Measurements from ENCODE around the gene AKAP13.
"Not testable (repeated sequence)": the region's sequence is repeated elsewhere in the genome, so short reads cannot be mapped to it uniquely, and the experiment has no call there.

AKAP13 gene

DNA sequence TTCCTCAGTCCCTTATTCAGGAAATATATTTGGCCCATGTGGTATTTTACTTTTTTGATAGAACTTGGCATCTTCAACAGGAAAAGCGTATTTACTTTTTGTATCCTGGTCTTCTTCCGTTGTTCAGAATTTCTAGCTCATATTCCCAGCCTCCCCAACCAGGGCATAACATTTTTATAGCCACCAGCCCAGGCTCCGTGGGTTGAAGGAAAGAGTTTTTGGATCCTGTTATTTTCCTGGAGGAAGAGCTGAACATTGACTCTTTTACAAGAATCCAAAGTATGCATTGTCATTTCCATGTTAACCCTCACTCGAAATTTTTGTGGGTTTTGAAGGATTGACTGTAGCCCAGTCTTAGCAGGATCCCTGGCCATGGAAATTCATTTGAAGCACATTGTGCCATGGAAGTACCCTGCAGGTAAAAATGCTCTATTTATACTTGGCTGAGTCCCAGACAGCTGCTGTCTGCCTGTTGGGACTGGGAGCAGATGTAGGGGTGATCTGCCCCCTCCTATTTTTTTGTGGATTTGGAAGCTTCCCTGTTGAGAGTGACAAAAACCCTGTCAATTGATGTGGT, 98.8 kb downstream of the AKAP13 start:
- no peak for DNase-seq (ENCODE audit: low read depth)

DNA sequence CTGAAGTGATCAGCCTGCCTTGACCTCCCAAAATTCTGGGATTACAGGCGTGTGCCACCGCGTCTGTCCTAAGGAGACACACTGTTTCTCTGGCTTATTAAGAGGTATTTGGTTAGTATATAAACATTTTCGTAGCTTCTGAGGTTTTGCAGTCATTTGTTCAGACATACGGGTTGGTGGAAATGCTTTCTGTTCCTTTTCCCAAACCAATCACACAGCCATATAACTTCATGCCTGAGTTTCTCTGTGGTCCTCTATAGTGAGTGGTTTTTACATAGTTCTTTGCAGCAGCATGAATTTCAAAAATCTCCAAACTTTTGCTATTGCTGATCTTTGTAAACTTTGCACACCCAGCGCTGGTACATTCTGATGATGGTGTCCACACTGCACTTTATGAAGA, 100.5 kb downstream of the AKAP13 start:
- no peak for DNase-seq (ENCODE audit: low read depth)

DNA sequence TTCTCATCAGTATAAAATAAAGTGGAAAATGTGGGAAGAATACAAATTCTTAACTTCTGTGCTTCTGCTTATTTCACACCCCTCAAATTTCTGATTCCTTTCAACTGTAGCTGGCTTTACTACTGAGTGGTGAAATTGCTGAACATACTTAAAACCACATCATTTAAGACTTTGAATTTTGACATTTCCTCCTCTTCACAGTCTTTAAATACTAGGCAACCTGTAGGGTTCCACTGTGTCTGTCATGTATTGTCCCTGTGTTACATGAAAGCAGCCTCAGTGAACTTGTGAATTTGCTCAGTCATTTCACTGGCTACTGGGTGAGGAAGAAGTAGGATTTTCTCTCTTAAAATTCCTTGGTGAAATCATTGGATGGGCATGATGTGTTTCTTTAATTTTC, 101.1 kb downstream of the AKAP13 start:
- not testable (repeated sequence) for DNase-seq (ENCODE audit: low read depth)

DNA sequence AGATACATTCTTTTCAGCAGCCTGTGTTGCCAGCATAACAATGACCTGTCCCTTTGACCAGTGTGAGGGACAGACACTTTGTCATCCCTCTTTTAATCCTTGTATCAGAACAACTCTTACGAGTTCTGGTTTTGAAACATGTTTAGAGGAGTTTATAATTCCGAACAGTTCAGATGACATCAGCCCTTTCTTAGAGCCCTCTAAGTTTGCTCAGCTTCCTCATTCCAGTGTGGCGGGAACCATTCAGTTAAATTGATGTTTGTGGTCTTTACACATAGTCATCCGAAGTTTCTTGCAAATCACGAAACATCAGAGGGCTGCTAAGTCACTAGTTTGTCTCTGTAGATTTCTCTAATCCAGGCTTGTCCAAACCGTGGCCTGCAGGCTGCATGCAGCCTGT, 102.5 kb downstream of the AKAP13 start:
- DNase-seq (ENCODE audit: low read depth): no peak

DNA sequence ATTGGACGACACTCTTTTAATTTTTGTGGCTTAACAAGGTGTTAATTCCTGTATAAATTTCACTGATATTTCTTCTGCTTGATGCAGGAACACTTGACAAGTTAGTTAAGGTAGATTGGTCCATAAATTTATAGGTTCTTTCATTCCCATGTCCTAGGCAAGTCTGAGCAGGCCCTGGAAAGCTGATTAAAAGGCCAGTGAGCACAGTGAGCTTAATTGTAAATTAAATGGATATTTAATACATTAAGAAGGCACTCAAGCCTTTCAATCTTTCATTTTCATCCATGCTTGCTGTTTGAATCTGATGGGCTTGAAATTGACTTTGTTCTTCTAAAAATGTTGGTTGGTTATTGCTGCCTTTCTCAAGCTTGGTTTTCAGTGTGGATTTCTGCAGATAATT, 103.6 kb downstream of the AKAP13 start:
- DNase-seq (ENCODE audit: low read depth): not testable (repeated sequence)

DNA sequence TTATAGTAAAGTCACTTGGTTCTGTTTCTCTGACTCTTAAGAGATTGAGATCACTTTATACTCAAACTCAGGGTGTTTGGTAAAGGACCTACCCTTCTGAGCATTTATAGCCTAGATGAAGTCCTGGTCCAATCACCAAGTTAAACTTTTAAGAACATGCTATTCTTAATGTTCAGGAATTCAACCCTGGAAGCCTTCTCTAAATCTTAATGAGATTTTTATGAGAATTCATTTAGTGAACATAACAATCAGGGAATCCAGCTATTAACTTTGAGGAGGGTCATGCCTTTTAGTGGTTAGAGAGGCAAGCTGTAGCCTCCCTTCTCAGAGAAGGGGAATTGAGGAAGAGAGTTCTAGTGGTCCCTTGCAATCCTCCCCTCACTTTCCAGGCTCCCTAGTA, 104.5 kb downstream of the AKAP13 start:
- DNase-seq (ENCODE audit: low read depth): not testable (repeated sequence)

DNA sequence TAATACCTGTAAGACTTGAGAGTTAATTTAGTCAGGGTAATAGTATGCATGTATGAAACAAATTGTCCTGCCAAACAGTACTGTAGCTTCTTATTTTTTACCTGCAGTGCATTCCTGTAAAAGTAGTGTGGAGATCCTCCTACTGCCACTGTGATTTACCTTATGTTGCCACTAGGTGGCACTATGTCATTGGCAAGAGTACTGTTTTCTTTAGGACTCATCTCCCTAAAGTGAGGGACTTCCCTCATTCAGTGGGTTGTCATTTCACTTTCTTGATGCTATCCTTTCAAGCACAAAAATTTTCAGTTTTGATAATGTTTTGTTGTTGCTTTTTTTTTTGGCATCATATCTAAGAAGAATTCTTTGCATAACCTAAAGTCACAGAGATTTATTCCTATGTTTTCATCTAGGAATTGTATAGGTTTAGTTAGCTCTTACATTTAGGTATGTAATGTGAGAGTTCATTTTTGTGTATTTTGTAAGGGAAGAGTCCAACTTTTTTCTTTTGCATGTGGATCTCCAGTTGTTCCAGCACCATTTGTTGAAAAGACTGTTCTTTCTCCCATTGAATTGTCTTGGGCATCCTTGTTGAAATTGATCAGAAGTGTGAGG, 105.7 kb downstream of the AKAP13 start:
- peak; percentile 65 for DNase-seq (ENCODE audit: low read depth)

DNA sequence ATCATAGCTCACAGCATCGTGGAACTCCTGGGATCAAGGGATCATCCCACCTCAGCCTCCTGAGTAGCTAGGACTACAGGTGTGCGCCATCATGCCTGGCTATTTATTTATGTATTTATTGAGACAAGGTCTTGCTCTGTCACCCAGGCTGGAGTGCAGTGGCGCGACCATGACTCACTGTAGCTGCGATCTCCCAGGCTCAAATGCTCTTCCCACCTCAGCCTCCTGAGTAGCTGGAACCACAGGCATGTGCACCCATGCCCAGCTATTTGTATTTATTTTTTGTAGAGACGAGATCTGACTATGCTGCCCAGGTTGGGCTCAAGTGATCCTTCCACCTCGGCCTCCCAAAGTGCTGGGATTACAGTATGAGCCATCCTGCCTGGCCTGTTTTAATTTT, 107.4 kb downstream of the AKAP13 start:
- not testable (repeated sequence) for DNase-seq (ENCODE audit: low read depth)

DNA sequence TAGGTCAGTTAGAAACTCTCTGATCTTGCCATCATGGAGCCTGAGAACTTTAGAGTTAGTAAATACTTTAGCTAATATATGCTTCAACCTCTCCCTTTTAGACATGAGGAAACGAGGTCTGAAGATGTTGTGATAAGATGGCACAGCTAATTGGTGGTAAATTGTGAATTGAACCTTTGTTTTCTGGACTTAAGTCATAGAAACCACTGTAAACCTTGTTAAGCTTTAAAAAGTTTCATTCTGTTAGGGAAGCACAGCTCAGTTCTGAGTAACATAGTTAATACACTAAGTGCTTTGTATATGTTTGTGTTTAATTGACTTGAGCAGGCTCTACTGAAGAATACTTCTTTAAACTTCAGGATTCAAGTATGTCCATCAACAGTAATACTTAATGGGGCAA, 108.6 kb downstream of the AKAP13 start:
- DNase-seq (ENCODE audit: low read depth): no peak

DNA sequence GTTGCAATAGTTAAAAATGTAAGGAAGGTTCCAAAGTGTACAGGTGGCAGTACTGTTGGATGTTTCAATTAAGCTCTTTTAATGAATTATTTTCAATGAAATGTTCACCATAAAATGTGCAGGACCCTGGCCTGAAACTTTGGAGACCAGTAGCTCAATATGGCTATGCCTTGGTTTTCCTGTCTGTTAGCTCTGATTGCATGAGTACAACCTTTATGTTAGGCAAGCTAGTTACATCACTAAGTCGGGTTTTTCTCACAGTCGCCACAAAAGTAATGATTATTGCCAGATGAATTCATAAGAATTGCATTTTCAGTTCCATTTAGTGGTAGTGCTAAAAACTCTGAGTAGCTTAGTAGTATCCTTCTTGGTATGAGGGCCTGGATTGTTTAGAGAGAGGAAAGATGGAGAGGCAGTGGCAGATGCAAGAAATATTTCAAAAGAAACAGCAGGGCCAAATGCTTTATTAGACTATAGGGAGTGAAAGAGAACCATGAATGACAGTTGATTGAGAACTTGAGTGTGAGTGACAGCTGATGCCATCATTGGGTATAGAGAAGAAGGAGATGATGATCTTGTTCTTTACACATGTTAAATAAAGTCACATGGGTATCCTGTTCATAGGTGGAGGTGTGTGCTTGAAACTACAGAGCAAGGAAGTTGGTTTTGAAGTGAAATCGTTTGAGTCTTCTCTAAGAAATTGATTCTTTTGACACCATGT, 109.5 kb downstream of the AKAP13 start:
- no peak for DNase-seq (ENCODE audit: low read depth)

DNA sequence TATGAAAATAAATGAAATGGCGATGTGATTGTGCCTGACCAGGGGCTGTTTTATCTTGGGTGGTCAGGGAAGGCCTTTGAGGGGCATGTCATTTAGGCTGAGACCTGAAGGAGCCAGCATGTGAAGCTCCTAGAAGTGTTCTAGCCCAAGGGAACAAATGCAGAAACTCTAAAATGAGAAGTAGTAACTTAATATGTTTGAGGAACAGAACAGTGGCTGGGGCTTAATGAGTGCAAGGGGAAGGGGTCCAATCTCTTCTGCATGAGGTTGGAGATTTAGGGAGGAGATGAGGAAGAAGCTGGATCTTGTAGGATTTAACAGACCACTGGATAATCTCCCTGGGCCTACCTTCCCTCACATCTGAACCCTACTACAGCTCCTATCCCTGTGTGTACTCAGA, 110.5 kb downstream of the AKAP13 start:
- DNase-seq (ENCODE audit: low read depth): no peak

DNA sequence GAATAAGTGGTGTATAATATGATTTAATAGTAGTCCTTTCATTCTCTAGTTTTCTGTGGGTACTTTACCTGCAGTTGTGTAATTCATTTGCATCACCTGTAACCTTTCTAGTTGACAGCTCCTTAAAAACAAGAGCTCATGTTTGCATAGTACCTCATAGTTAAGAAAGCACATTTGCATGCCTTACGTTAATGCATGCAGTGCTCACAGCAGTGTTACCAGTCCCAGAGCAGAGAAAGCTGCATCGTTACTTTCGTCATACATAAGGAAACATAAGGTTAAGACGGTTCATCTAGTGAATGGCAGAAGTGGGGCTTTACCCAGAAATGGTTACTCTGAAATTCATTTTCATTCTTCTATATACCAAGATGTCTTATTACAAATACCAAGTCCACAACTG, 111.3 kb downstream of the AKAP13 start:
- DNase-seq (ENCODE audit: low read depth): no peak

DNA sequence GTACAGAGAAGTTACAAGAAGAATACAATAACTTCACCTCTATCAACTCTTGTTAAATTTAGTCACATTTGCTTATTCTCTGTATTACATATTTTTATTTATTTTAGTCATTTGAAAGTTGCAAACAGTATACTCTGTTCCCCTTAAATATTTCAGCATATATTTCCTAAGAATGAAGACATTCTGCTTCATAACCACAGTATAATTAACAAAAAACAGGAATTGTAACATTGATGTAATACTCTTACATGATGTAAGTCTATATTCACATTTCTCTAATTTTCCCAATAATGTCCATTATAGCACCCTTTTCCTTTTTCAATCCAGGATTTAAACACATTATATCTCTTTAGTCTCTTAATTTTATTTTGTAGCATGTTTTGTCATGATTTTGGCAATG, 112.0 kb downstream of the AKAP13 start:
- DNase-seq (ENCODE audit: low read depth): no peak

DNA sequence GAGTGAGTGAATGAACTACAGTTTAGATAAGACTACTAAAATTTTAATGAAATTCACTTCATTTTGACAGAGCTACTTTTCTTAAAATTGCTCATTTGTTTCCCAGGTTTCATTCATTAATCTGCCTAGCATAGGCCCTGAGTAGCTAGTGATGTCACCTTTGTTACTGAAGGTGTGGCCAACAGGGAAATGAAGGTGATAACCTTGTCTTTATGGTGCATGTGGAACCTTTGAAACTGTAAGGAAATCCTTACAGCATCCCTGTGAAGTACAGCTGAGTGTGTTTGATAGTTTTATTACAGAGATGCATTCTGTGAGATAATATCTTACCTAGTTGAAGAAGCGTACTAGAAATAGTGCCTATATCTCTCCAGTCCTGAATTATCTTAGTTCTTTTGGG, 112.9 kb downstream of the AKAP13 start:
- DNase-seq (ENCODE audit: low read depth): no peak

DNA sequence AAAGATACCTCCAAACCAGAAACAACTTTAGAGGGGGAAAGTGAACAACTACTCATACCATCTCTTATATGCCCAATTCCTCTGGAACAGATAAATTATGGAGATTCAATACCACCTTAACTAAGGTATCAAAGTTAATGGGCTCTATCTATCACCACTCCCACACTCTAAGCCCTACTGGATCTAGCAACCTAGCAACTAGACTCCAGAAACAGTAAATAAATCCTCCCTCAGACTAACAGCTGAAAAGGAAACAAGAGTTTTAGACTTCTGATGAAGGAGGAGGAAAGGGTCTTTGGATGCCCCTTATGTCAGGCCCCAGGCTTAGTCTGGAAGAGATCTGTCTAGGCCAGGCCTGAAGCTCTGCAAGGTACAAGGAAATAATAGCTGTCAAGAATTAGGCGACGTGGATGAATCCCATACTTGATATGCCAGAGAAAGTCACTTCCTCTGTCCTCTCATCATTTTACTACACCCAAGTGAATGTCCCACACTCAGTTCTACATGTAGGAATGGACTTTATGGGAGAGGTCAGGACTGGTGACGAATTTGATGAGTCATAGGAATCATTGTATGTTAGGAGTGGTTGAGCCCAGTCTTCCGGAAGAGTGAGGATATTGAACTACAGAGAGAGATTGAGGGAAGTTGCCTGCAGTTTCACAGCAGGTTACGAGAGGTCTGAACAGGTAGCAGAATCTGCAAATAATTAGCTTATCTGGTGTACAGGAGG, 113.8 kb downstream of the AKAP13 start:
- no peak for DNase-seq (ENCODE audit: low read depth)

DNA sequence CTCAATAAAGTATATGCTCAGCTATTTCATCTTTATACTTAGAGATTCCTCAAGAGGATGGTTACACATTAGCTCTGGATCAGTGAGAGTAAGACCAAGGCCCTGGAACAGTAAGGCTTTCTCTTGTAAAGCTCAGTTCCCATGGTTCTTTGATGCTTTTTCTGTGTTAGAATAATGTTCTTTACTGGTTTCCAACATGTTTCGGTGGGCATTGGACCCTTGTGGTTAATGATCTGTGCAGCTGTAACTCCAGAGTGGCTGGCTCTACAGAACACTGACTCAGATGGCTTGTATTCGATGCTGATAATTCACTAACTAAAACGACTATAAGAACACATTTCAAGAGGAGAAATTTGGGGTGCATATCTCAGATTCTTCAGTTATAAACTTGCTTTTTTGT, 114.7 kb downstream of the AKAP13 start:
- DNase-seq (ENCODE audit: low read depth): no peak

DNA sequence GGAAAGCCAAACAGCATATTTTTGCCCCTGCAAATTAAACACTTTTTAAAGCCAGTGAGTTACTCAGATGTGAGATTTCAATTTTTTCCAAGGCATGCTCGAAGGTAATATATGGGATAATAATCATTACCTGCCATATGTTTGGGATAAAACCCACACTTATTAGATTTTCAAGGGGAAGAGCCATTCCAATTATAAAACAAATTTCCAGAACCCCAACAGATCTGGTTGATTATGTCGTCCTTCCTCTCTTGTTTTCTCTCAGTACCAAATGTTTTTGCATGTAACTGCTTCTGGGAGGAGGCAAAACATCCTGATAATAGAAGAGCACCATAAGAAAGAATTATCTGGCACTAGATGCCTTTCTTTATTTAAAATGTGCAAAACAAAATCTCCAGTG, 115.1 kb downstream of the AKAP13 start:
- no peak for DNase-seq (ENCODE audit: low read depth)

DNA sequence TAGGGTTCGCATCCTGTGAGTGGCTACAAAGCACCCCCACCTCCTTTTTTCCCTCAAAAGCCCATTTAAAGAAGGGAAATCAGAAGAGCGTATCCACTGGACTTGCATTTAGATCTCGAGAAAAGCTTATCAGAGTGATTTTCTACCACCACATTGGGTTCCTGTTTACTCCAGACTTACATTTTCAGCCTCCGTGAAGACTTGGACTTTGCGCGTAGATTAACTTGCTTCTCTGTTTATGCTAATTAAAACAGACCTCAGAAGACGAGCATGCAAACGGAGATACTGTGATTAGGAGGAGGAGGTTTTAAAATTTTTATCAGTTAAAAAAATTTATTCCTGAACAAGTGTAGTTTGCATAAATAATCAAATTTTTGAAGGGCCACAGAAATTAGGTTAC, 115.7 kb downstream of the AKAP13 start:
- DNase-seq (ENCODE audit: low read depth): no peak

DNA sequence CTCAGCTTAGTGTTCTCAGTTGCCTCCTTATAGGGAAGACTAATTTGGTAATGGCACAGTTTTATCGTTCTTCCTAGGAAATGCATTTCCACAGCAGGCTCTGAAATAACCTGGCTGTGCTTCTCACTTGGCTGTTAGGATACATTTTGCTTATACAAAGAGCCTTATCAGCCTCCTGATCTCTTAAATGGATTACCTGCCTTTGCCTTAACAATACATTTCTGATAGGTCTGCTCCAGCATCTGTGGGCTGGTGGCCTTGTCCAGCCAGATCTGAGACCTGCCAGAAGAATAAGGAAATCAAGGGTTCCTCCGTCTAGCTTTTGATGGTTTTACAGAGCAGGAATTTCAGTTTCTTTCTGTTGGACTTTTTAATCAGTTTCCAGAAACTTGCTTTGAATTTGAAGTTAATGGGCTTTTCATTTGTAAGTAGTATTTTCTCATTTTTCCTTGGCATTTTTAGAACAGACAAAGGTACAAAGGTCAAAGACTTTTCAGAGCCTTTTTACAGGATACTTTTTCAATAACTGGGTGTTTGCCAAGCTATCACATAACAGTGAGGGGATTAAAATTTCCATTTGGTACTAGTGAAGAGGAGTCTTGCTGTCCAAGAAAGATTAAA, 116.3 kb downstream of the AKAP13 start:
- no peak for DNase-seq (ENCODE audit: low read depth)

DNA sequence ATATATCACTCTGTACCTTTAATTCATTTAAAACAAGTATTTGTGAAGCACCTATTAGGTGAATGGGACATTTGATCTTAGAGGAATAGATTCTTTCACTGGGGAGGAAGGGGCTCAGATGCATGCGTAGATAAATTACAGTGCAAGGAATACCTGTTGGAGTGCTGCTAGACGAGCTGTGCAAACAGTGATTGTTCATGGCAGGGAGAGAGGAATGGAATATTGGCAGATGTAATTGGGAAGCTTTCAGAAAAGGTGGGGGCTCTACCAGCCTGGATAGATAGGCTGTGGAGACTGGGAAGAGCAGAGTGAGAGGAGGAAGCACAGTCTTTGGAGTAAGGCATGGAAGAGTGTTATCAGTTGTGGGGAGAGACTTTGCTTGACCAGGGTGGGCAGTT, 116.8 kb downstream of the AKAP13 start:
- DNase-seq (ENCODE audit: low read depth): no peak

DNA sequence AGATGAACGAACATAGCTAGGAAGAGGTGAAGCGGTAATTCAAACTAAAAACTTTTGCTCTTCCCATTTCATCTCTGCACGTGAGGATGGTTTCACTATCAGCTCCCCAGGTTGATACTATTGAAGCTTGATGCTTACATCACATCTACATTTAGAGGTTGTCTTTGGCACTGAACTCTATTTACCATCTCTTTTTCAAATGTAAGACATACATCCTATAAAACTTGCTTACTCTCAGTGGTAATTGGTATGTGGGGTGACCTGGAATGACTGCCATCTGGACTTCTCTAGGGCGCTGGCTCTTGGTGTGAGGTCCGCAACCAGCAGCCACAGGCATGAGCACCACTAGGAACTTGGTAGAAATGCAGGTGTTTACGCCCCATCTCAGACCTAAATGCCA, 118.1 kb downstream of the AKAP13 start:
- no peak for DNase-seq (ENCODE audit: low read depth)

DNA sequence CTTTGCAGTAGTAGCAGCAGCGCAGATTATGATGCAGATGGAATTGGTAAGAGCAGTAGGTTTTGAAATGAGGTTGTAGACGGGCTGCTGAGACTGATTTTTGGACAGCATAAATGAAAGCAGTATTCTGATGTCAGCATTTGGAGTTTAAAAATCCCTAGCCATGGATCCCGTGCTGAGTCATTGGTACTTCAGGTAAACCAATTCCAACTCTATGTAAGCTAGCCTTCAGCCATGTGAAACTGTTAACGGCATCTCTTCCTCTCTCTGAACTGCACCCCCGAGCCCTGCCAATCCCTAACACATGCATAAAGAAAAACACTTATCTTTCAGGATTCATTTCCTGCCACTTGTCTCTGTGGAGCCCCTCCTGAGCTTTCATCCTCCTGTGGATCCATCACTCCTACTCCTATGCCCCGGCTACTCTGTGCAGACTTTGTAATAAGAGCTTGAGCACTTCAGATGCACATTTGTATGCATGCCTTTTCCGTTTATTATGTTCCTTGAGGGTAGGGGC, 119.0 kb downstream of the AKAP13 start:
- no peak for DNase-seq (ENCODE audit: low read depth)
